HUES48 (cell line): ENCODE measurements around the gene APBB1.

Experiments
- H3K27ac ChIP-seq: one replicate; pipeline ENCODE4 v1.7.0; 2013; ENCODE audit warnings: low read depth, low read length, inconsistent platforms
- H3K27me3 ChIP-seq: 2 replicates; pipeline ENCODE4 v1.6.1; 2013; ENCODE audit warnings: mild to moderate bottlenecking, low read length; ENCODE audit not compliant: control insufficient read depth, insufficient read depth
- H3K36me3 ChIP-seq: 2 replicates; pipeline ENCODE4 v1.6.1; 2013; ENCODE audit warnings: low read length; ENCODE audit not compliant: control insufficient read depth, insufficient read depth
- H3K4me1 ChIP-seq: 2 replicates; pipeline ENCODE4 v1.6.1; 2013; ENCODE audit warnings: mild to moderate bottlenecking, low read length; ENCODE audit not compliant: control insufficient read depth, insufficient read depth
- H3K4me3 ChIP-seq: 2 replicates; pipeline ENCODE4 v1.5.1; 2013; ENCODE audit warnings: mild to moderate bottlenecking, low read depth, low read length
- H3K9ac ChIP-seq: 2 replicates; pipeline ENCODE4 v1.6.1; 2013; ENCODE audit warnings: mild to moderate bottlenecking, low read depth, low read length, moderate library complexity
- H3K9me3 ChIP-seq: 2 replicates; pipeline ENCODE4 v1.6.1; 2013; ENCODE audit warnings: low read length; ENCODE audit not compliant: control insufficient read depth, insufficient read depth

APBB1 gene

DNA sequence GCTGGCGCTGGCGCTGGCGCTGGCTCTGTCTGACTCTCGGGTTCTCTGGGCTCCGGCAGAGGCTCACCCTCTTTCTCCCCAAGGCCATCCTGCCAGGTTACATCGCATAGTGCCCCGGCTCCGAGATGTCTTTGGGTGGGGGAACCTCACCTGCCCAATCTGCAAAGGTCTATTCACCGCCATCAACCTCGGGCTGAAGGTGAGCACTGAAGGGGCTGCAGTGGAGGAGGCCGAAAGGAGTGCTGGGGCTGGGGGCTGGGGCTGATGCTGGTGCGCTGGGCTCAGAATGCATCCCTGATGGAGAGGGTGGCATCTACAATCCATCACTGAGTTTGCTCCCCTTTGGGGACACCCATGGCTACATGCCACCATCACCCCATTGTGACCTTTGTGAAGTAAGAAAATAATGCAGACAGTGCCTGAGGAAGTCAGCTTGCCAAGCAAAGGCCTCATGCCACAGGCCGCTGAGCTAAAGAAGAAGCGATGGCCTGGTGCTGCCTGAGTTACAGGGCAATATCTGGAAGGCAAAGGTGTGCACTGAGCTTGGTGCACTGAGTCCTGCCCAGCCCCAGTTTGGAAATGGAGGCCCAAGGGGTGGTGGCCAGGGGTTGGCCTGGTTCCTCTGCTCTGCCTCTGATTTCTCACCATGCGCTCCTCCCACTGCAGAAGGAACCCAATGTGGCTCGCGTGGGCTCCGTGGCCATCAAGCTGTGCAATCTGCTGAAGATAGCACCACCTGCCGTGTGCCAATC is 28.0 kb downstream of the APBB1 start:
- no peak overlapping the region for H3K27ac ChIP-seq
- H3K27me3 ChIP-seq = peaks cover 4% of the 10 kb centered on the region
- H3K9me3 ChIP-seq = no peaks in the 10 kb centered on the region
- H3K9ac ChIP-seq = no peak overlapping the region
- H3K36me3 ChIP-seq = no peaks in the 10 kb centered on the region
- peak overlapping the region; percentile 73 for H3K4me3 ChIP-seq
- H3K4me1 ChIP-seq = peaks cover 25% of the 10 kb centered on the region

DNA sequence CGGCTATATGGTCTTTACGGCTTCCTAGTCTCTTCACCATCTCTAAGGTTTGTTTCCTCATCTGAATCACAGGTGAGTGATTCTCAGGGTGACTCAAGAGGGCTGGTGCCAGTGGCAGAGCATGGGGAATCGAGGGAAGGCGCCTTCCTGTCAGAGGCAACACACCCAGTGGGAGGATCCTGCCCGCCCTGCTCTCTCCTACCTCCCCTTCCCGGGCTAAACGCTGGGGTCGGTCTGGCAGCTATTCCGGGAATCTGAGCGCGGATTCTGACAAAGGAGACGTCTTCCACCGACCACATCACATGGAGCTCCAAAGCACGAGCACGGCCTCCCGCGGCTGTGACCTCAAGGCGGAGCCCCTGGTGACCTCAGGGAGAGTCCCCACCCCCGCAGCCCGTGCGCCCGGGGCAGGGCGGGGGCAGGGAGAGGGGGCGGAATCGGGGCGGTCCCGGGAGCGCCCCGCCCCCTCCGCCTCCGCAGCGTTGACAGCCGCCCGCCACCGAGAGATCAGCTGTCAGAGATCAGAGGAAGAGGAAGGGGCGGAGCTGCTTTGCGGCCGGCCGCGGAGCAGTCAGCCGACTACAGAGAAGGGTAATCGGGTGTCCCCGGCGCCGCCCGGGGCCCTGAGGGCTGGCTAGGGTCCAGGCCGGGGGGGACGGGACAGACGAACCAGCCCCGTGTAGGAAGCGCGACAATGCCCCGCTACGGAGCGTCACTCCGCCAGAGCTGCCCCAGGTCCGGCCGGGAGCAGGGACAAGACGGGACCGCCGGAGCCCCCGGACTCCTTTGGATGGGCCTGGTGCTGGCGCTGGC is 28.8 kb downstream of the APBB1 start, which contains the start of gene SMPD1:
SMPD1 (plus strand) TSS at position 570 of the 813 bp plus-strand sequence; CDS start at position 695, 125 bp downstream.
- Histone ChIP-seq H3K4me3 (peak within 1 kb of the TSS; percentile 73), H3K4me1 (peaks cover 33% of the 10 kb centered on the region), H3K27ac (peak within 1 kb of the TSS; percentile 86), H3K9me3 (no peaks in the 10 kb centered on the region), H3K9ac (peak within 1 kb of the TSS; percentile 17; the same call in 1 of the 2 replicates), H3K27me3 (peaks cover 4% of the 10 kb centered on the region), H3K36me3 (no peaks in the 10 kb centered on the region)

DNA sequence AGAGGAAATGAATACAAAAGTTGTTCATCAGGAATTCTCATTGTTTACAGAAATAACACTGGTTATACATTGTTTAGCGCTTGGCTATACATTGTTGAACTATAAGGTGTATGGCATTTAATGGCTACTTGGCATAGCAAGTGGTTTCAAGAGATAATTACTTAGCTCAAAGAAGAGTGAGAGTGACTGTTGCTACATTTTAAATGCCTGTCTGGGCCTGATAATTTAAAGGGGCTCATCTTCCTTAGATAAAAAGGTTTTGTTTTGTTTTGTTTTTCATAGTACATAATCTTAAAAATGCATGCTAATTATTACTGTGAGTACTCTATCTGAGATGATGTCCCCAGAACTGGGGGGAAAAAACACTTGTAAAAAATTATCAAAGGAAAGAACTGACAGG is 30.1 kb downstream of the APBB1 start:
- Histone ChIP-seq H3K27me3 (peaks cover 4% of the 10 kb centered on the region), H3K4me1 (peaks cover 36% of the 10 kb centered on the region), H3K9ac (no peak overlapping the region), H3K36me3 (no peaks in the 10 kb centered on the region), H3K9me3 (no peaks in the 10 kb centered on the region), H3K27ac (no peak overlapping the region), H3K4me3 (no peak overlapping the region)

DNA sequence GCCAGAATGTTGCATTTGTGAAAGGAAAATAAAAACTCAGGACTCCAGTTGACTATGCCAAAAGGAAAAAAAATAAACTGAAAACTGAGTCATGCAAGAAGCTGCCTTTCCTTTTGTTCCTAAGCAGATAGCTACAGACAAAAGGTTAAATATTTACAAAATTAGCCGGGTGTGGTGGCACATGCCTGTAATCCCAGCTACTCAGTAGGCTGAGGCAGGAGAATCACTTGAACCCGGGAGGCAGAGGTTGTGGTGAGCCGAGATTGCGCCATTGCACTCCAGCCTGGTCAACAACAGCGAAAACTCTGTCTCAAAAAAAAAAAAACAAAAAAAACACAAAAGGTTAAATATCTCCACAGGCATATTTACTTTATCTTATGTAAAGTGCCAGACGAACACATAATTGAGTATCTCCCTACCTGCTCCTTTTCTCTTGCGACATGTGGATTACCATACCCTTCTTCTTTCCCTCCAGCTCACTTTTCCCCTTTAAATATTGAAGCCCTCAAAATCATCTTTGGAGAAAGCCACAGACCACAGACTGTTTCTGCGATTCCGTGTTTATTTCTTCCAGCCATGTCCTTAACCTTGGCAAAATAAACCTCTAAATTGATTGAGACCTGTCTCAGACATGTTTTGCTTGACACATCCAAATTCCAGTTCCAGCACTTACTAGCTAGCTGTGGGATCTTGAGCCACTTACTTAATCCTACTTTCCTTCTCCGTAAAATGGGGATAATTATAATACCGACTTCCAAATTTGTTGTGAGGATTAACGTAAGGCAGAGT is 30.9 kb downstream of the APBB1 start:
- peak overlapping the region; percentile 49 for H3K27ac ChIP-seq
- H3K4me1 ChIP-seq = peaks cover 36% of the 10 kb centered on the region
- H3K9me3 ChIP-seq = no peaks in the 10 kb centered on the region
- no peaks in the 10 kb centered on the region for H3K36me3 ChIP-seq
- H3K4me3 ChIP-seq = no peak overlapping the region
- H3K9ac ChIP-seq = no peak overlapping the region
- peaks cover 4% of the 10 kb centered on the region for H3K27me3 ChIP-seq

DNA sequence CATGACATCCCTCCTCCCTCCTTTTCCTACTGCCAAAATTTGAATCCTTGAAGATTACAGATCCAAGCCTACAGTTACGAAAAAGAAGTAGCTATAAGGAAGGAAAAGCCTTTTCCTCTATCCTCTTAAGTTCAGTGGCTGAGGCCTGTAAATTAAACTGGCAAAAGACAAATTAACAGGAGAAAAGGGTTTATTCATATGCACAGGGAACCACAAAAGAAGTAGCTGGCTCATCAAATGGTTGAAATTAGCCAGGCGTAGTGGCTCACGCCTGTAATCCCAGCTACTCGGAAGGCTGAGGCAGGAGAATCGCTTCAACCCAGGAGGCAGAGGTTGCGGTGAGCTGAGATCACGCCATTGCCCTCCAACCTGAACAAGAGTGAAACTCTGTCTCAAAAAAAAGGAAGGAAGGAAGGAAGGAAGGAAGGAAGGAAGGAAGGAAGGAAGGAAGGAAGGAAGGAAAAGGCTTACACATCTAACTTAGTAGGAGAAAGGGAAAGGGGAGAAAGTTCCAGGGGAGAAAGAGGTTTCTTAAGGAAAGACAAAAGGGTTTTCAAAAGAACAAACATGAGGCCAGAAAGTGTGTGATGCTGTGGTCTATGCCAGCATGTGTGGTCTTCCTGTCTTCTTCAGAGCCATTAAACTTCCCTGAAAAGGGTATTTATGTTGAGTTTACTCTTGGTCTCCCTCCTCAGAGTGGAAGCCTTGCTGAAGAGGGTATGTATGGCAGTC is 33.7 kb downstream of the APBB1 start:
- Histone ChIP-seq H3K27ac (peak overlapping the region; percentile 37), H3K36me3 (no peaks in the 10 kb centered on the region), H3K9ac (peak overlapping the region; percentile 9; the same call in 1 of the 2 replicates), H3K4me3 (no peak overlapping the region), H3K27me3 (no peaks in the 10 kb centered on the region), H3K9me3 (no peaks in the 10 kb centered on the region), H3K4me1 (peaks cover 47% of the 10 kb centered on the region)

DNA sequence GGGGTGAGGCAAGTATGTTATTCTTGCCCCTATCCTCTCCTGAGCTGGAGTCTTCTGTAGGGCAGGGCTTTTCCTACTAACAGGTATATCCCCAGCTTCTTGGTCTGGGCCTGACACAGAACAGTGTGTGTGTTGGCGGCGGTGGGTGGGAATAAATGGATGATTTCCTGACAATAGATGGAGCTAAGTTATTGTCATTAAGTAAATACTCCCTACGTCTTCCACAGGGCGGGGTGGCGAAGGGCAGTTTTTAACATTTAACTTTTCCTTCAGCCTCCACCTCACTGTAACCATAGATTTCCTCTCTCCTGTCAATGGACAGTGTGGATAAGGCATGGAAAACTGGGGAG is 40.3 kb downstream of the APBB1 start:
- Histone ChIP-seq H3K27ac (no peak overlapping the region), H3K4me1 (peaks cover 13% of the 10 kb centered on the region), H3K9me3 (no peaks in the 10 kb centered on the region), H3K9ac (no peak overlapping the region), H3K27me3 (no peaks in the 10 kb centered on the region), H3K36me3 (no peaks in the 10 kb centered on the region), H3K4me3 (no peak overlapping the region)

DNA sequence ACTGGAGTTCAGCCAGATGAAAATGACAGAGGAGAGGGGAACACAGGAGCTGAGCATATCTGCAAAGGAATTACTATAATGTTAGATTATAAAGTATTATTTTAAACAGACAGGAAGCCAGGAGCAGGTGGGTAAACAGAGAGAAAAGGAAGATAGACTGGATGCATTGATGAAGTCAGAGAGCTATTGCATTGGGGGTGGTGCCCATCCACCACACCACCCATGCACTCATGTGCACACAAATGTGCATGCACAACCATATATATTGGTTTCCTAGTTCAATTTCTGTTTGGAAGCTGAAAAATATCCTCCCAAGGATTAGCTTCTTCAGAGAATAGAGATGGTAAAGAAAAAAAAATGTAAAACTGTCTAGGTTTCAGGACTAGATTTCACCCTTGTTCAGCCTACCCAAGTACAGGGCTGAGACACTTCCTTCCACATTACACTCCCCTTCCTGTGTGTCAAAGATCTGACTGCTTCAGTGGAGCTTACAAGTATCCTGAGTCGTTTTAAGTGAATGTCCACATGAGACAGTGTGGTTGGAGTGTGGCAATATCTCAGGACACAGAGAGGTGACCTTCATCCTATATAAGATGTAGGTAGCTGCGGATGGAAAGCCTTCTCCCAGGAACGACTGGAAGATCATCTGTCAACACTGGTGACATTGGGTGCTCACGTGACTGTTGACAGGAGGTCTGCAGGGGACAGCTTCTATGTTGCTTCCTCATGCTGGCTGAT is 40.8 kb downstream of the APBB1 start:
- H3K9ac ChIP-seq = no peak overlapping the region
- H3K36me3 ChIP-seq = no peaks in the 10 kb centered on the region
- no peaks in the 10 kb centered on the region for H3K9me3 ChIP-seq
- H3K4me3 ChIP-seq = no peak overlapping the region
- no peaks in the 10 kb centered on the region for H3K27me3 ChIP-seq
- H3K4me1 ChIP-seq = peaks cover 13% of the 10 kb centered on the region
- no peak overlapping the region for H3K27ac ChIP-seq

DNA sequence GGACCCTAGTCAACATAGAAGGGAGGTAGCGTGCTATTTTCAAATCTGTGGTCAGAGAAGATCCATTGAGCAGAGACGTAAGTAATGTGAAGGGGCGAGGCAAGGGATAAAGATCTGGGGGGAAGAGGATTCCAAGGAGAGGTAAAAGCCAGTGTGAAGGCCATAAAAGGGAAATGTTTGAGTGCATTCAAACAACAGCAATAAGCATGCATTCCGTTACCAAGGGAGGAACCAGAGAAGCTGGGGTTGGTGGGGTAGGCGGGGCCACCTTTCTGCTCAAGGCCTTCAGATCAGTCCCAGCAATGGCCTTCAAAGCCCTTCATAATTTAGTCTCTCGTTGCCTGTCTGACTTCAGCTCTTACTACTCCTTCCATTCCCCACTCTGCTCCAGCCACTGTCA is 47.1 kb downstream of the APBB1 start:
- H3K9me3 ChIP-seq = no peaks in the 10 kb centered on the region
- H3K9ac ChIP-seq = no peak overlapping the region
- no peak overlapping the region for H3K4me3 ChIP-seq
- no peaks in the 10 kb centered on the region for H3K36me3 ChIP-seq
- H3K27me3 ChIP-seq = no peaks in the 10 kb centered on the region
- no peak overlapping the region for H3K27ac ChIP-seq
- peaks cover 7% of the 10 kb centered on the region for H3K4me1 ChIP-seq

DNA sequence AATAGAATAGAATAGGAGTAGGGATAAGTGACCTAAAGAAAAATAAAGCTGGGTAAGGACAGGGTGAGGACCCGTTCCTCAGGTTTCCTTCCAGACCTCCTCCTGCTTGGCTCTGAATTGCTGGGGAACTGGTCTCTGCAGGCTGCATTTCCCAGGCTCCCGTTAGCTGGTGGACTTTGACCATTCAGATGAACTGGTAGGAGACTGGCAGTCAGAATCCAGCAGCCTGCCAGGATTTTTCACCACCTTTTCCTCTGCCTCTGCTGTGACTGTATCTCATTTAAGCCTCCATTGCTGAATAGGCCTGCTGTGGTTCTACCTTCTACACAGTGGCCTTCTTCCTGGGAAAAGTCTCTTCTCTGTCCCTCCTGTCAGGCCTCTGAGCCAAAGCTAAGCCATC is 53.2 kb downstream of the APBB1 start:
- Histone ChIP-seq H3K27me3 (no peaks in the 10 kb centered on the region), H3K36me3 (no peaks in the 10 kb centered on the region), H3K4me1 (0 out of 2 replicates have a peak, but pooled peaks cover 3% of the 10 kb centered on the region), H3K9me3 (no peaks in the 10 kb centered on the region), H3K4me3 (no peak overlapping the region), H3K27ac (no peak overlapping the region), H3K9ac (no peak overlapping the region)
